ENCODE measurements around the gene DLL4. TPM values are rescaled to one million over a fixed set of nuclear protein-coding genes. Genes with fewer than 3 reads are reported as not detected.
A peak's percentile ranks its signal among the peaks of the same experiment; 100 is the strongest.

Gene DLL4
- total RNA-seq, 3 donors from 2014 or later: 9.4 to 23.0 (median 15.6) TPM

- H3K9me3 ChIP-seq: no peaks in the 10 kb centered on the region
- H3K36me3 ChIP-seq (ENCODE audit: low read depth): no peaks in the 10 kb centered on the region
- no peak overlapping the region for H3K4me3 ChIP-seq
- peaks cover 4% of the 10 kb centered on the region for H3K4me1 ChIP-seq (ENCODE audit: low read depth)
- TF ChIP-seq CTCF (IDR thresholded peaks at IDR 0.05): no peak
- intact Hi-C loops (cut with DNase I, micrococcal nuclease): no loop called here
- no peak for ATAC-seq
- no peak for DNase-seq
These were observed 34.1 kb downstream of the DLL4 start for GRCh38 chr15:40963201-40963600.

GRCh38 chr15:40964006-40964405 is 34.9 kb downstream of the DLL4 start:
- DNase-seq: no peak
- TF ChIP-seq CTCF (IDR thresholded peaks at IDR 0.05): no peak
- intact Hi-C loops (cut with DNase I, micrococcal nuclease): no loop called here
- peaks cover 4% of the 10 kb centered on the region for H3K4me1 ChIP-seq (ENCODE audit: low read depth)
- no peak overlapping the region for H3K4me3 ChIP-seq
- H3K36me3 ChIP-seq (ENCODE audit: low read depth): no peaks in the 10 kb centered on the region
- H3K9me3 ChIP-seq: no peaks in the 10 kb centered on the region
- no peak for ATAC-seq

GRCh38 chr15:40964634-40965033 is 35.5 kb downstream of the DLL4 start:
- no peaks in the 10 kb centered on the region for H3K9me3 ChIP-seq
- no peaks in the 10 kb centered on the region for H3K36me3 ChIP-seq (ENCODE audit: low read depth)
- no peak overlapping the region for H3K4me3 ChIP-seq
- ATAC-seq (no peak), DNase-seq (no peak)
- H3K4me1 ChIP-seq (ENCODE audit: low read depth): peaks cover 4% of the 10 kb centered on the region
- intact Hi-C loops (cut with DNase I, micrococcal nuclease): no loop called here
- TF ChIP-seq CTCF (IDR thresholded peaks at IDR 0.05): no peak

GRCh38 chr15:40968290-40969085 is 39.3 kb downstream of the DLL4 start:
- peaks cover 4% of the 10 kb centered on the region for H3K4me1 ChIP-seq (ENCODE audit: low read depth)
- intact Hi-C loops (cut with DNase I, micrococcal nuclease): no loop called here
- H3K9me3 ChIP-seq: no peaks in the 10 kb centered on the region
- no peak overlapping the region for H3K4me3 ChIP-seq
- no peak for DNase-seq
- ATAC-seq: no peak
- no peaks in the 10 kb centered on the region for H3K36me3 ChIP-seq (ENCODE audit: low read depth)
- TF ChIP-seq CTCF (IDR thresholded peaks at IDR 0.05): no peak

- ATAC-seq (peak; percentile 29), DNase-seq (no peak)
- H3K9me3 ChIP-seq: no peaks in the 10 kb centered on the region
- H3K36me3 ChIP-seq (ENCODE audit: low read depth): no peaks in the 10 kb centered on the region
- intact Hi-C loops (cut with DNase I, micrococcal nuclease): no loop called here
- peaks cover 4% of the 10 kb centered on the region for H3K4me1 ChIP-seq (ENCODE audit: low read depth)
- TF ChIP-seq CTCF (IDR thresholded peaks at IDR 0.05): no peak
- no peak overlapping the region for H3K4me3 ChIP-seq
These were observed 40.2 kb downstream of the DLL4 start for GRCh38 chr15:40969363-40969762.
